HCT116 (cell line): ENCODE measurements around the gene NEO1. TPM values are rescaled to one million over a fixed set of nuclear protein-coding genes. Genes with fewer than 3 reads are reported as not detected.

ENCODE experiments used
- ATAC-seq: fragments of 200-7000 bp; cut with Tn5 transposase; 2 replicates; pipeline ENCODE4 v1.9.1; 2020; ENCODE audit warnings: mild to moderate bottlenecking, moderate library complexity
- BruUV-seq: library from RNA; stranded (reverse); fragments of 400-500 nt; replicated peaks from 2 replicates; lab custom pipeline; 2021; lab: Mats Ljungman, UMichigan
- CTCF ChIA-PET: fragments of 300-600 bp; sonication (Branson Sonifier 250); formaldehyde crosslinking; loops from one replicate; lab custom pipeline; 2021; ENCODE audit warnings: antibody characterized with exemption; lab: Charles Lee
- POLR2A ChIA-PET: fragments of 300-600, 350-600 bp; sonication (Branson Sonifier 250); formaldehyde crosslinking; loops from one replicate; lab custom pipeline; 2021; ENCODE audit warnings: antibody characterized with exemption; lab: Charles Lee
- RAD21 ChIA-PET, 2 experiments: fragments of 300-600 bp; sonication (Branson Sonifier 250); formaldehyde crosslinking; loops; one replicate each; lab custom pipeline; 2023; ENCODE audit warnings: low total read pairs in 2 of 2; ENCODE audit not compliant: uncharacterized antibody in 2 of 2, unreplicated experiment in 2 of 2, low non-redundant PET in 1 of 2; lab: Charles Lee
- DNase-seq: peaks from one replicate; pipeline ENCODE4 v3.0.0-alpha.2; 2010; ENCODE audit warnings: low read depth, low spot score
- H2AFZ ChIP-seq: fragments of 200-600 bp; shearing (Covaris generic), sonication (generic); 2 replicates; pipeline ENCODE4 v1.6.1; 2017; ENCODE audit warnings: low read depth, mixed run types, mixed read lengths, antibody characterized with exemption, low read length; ENCODE audit not compliant: poor library complexity, severe bottlenecking
- H3K27ac ChIP-seq: 2 replicates; pipeline ENCODE4 v1.5.1; 2012; ENCODE audit warnings: low read depth, low read length
- H3K27me3 ChIP-seq: fragments of 200-600 bp; sonication (generic); 2 replicates; pipeline ENCODE4 v1.6.1; 2016; ENCODE audit warnings: mixed run types, low read length, mixed read lengths; ENCODE audit not compliant: insufficient read depth
- H3K36me3 ChIP-seq, 2 experiments: fragments of 200-500 bp in 1 of 2; fragments of 200-600 bp in 1 of 2; sonication (Bioruptor generic) in 1 of 2; sonication (generic) in 1 of 2; 2 replicates each; pipeline versions ENCODE4 v1.5.1 to v1.6.1; 2014 to 2016; ENCODE audit warnings: low read length in 2 of 2, inconsistent platforms in 1 of 2, mixed read lengths in 1 of 2, mixed run types in 1 of 2; ENCODE audit not compliant: insufficient read depth in 2 of 2, control insufficient read depth in 1 of 2
- H3K4me1 ChIP-seq, 2 experiments: fragments of 200-600 bp in 1 of 2; sonication (generic) in 1 of 2; 2 replicates each; pipeline versions ENCODE4 v1.5.1 to v1.6.1; 2012 to 2017; ENCODE audit warnings: low read length in 2 of 2, inconsistent platforms in 1 of 2, mild to moderate bottlenecking in 1 of 2, mixed read lengths in 1 of 2, mixed run types in 1 of 2, moderate library complexity in 1 of 2; ENCODE audit not compliant: insufficient read depth in 2 of 2, control insufficient read depth in 1 of 2
- H3K4me2 ChIP-seq: fragments of 200-600 bp; sonication (generic); 2 replicates; pipeline ENCODE4 v1.6.1; 2017; ENCODE audit warnings: mixed run types, low read length, mixed read lengths
- H3K4me3 ChIP-seq, 2 experiments: fragments of 200-600 bp in 1 of 2; sonication (generic) in 1 of 2; replicated peaks in 1 of 2; 2 replicates each; pipeline ENCODE4 v1.5.1; 2011 to 2016; ENCODE audit warnings: low read length in 2 of 2, control low read depth in 1 of 2, low read depth in 1 of 2, mild to moderate bottlenecking in 1 of 2, mixed read lengths in 1 of 2, mixed run types in 1 of 2
- H3K79me2 ChIP-seq: fragments of 200-600 bp; sonication (generic); 2 replicates; pipeline ENCODE4 v1.6.1; 2017; ENCODE audit warnings: mild to moderate bottlenecking, mixed run types, low read length, moderate library complexity, mixed read lengths; ENCODE audit not compliant: insufficient read depth
- H3K9ac ChIP-seq: fragments of 200-600 bp; sonication (generic); 2 replicates; pipeline ENCODE4 v1.6.1; 2016; ENCODE audit warnings: low read length, mixed read lengths
- H3K9me2 ChIP-seq: fragments of 200-600 bp; sonication (generic), shearing (Covaris generic); 2 replicates; pipeline ENCODE4 v1.6.1; 2017; ENCODE audit warnings: mixed run types, mild to moderate bottlenecking, moderate library complexity; ENCODE audit not compliant: insufficient read depth
- H3K9me3 ChIP-seq, 2 experiments: fragments of 200-500 bp in 1 of 2; fragments of 200-600 bp in 1 of 2; sonication (Bioruptor generic) in 1 of 2; sonication (generic) in 1 of 2; 2 replicates each; pipeline ENCODE4 v1.6.1; 2014 to 2017; ENCODE audit warnings: low read length in 2 of 2, mixed read lengths in 2 of 2, inconsistent platforms in 1 of 2, low read depth in 1 of 2, mild to moderate bottlenecking in 1 of 2, mixed run types in 1 of 2, moderate library complexity in 1 of 2; ENCODE audit not compliant: control insufficient read depth in 1 of 2, insufficient read depth in 1 of 2
- H4K20me1 ChIP-seq: fragments of 200-600 bp; sonication (generic), shearing (Covaris generic); 2 replicates; pipeline ENCODE4 v1.6.1; 2017; ENCODE audit warnings: mixed run types, mild to moderate bottlenecking, moderate library complexity; ENCODE audit not compliant: insufficient read depth
- ATF3 ChIP-seq: IDR thresholded peaks from 2 replicates; pipeline ENCODE4 v1.6.1; 2012
- CTCF ChIP-seq, 3 experiments: fragments of 200-600 bp in 1 of 3; sonication (generic) in 1 of 3; IDR thresholded peaks in 2 of 3; conservative IDR thresholded peaks in 1 of 3; 2 replicates each; pipeline ENCODE4 v1.5.1; 2012 to 2017; ENCODE audit warnings: low read depth in 2 of 3, low read length in 2 of 3, antibody characterized with exemption in 1 of 3, borderline replicate concordance in 1 of 3, control low read depth in 1 of 3, mild to moderate bottlenecking in 1 of 3, mixed read lengths in 1 of 3, mixed run types in 1 of 3, moderate library complexity in 1 of 3; ENCODE audit not compliant: insufficient read depth in 1 of 3
- EGR1 ChIP-seq: IDR thresholded peaks from 2 replicates; pipeline ENCODE4 v1.6.1; 2012; ENCODE audit warnings: low read depth
- EZH2 ChIP-seq: fragments of 200-600 bp; sonication (generic); IDR thresholded peaks from 2 replicates; pipeline ENCODE4 v1.6.1; 2017; ENCODE audit warnings: antibody characterized with exemption, mixed run types
- FOSL1 ChIP-seq: IDR thresholded peaks from 2 replicates; pipeline ENCODE4 v1.6.1; 2012; ENCODE audit warnings: low read depth
- JUND ChIP-seq: IDR thresholded peaks from 2 replicates; pipeline ENCODE4 v1.6.1; 2012
- POLR2A ChIP-seq: IDR thresholded peaks from 2 replicates; pipeline ENCODE4 v1.7.0; 2011; ENCODE audit warnings: borderline replicate concordance; ENCODE audit not compliant: insufficient read depth, insufficient read length; ENCODE audit errors: extremely low read depth
- POLR2AphosphoS5 ChIP-seq: IDR thresholded peaks from 2 replicates; pipeline ENCODE4 v1.6.1; 2011; ENCODE audit warnings: mild to moderate bottlenecking, low read depth, low read length, moderate library complexity
- RAD21 ChIP-seq: IDR thresholded peaks from 2 replicates; pipeline ENCODE4 v1.6.1; 2012; ENCODE audit warnings: low read depth, mild to moderate bottlenecking
- SIN3A ChIP-seq: IDR thresholded peaks from 2 replicates; pipeline ENCODE4 v1.6.1; 2012; ENCODE audit warnings: low read depth
- SP1 ChIP-seq: IDR thresholded peaks from 2 replicates; pipeline ENCODE4 v1.6.1; 2012; ENCODE audit warnings: low read depth
- SRF ChIP-seq: IDR thresholded peaks from 2 replicates; pipeline ENCODE4 v1.6.1; 2012; ENCODE audit warnings: low read depth
- TCF7L2 ChIP-seq: IDR thresholded peaks from 2 replicates; pipeline ENCODE4 v1.7.0; 2011; ENCODE audit warnings: borderline replicate concordance, inconsistent platforms; ENCODE audit not compliant: insufficient read depth, insufficient read length; ENCODE audit errors: extremely low read depth
- YY1 ChIP-seq: IDR thresholded peaks from 2 replicates; pipeline ENCODE4 v1.6.1; 2011; ENCODE audit warnings: low read length, low read depth, moderate library complexity, mild to moderate bottlenecking; ENCODE audit not compliant: insufficient replicate concordance; ENCODE audit errors: extremely low read depth
- ZBTB33 ChIP-seq: IDR thresholded peaks from 2 replicates; pipeline ENCODE4 v1.6.1; 2011; ENCODE audit warnings: mild to moderate bottlenecking, low read length, moderate library complexity; ENCODE audit not compliant: insufficient replicate concordance; ENCODE audit errors: extremely low read depth
- ZFX ChIP-seq: fragments of 450-650 bp; IDR thresholded peaks from 2 replicates; pipeline ENCODE4 v1.6.1; 2017
- ZNF274 ChIP-seq: fragments of 200-500 bp; sonication (Bioruptor generic); IDR thresholded peaks from 2 replicates; pipeline ENCODE4 v1.6.1; 2014; ENCODE audit warnings: mild to moderate bottlenecking, low read depth, low read length, inconsistent platforms
- intact Hi-C: fragments of 100-400 bp; cut with micrococcal nuclease; formaldehyde crosslinking; loops from 2 replicates; pipeline ENCODE4 v1.10.0; 2022
- total RNA-seq: library from RNA; stranded (reverse); gene quantifications from one replicate; pipeline ENCODE4 v1.2.1, GENCODE V29; 2021; ENCODE audit not compliant: unreplicated experiment

Gene NEO1
- total RNA-seq, 1 experiment from 2014 or later, result 30.0 TPM

- TF ChIP-seq POLR2AphosphoS5, result no peak
- TF ChIP-seq CTCF (IDR thresholded peaks at IDR 0.05 in 2 of 3, conservative IDR thresholded peaks at IDR 0.05 in 1 of 3; ENCODE audit: borderline replicate concordance in 1 of 3, insufficient read depth in 1 of 3, low read depth in 2 of 3, low read length in 2 of 3), result no peak
- TF ChIP-seq YY1, result no peak
Observed at GRCh38 chr15:73254598-73254997, 202.3 kb downstream of the NEO1 start (continued).

GRCh38 chr15:73258271-73259108 is 206.2 kb downstream of the NEO1 start:
- ATAC-seq, result no peak
- no peaks in the 10 kb centered on the region for H3K9me2 ChIP-seq
- ChIA-PET CTCF (interaction anchor here (1.5 kb wide), 1 partner anchor 15 kb away, joined by 5 read pairs; no protein-coding TSS in a partner anchor), POLR2A (interaction anchor here (0.6 kb wide), 1 partner anchor 1174 kb away, joined by 3 read pairs; no protein-coding TSS in a partner anchor), RAD21 (no interaction called here)
- H3K4me1 ChIP-seq, result no peaks in the 10 kb centered on the region
- H3K27ac ChIP-seq, result no peak overlapping the region
- H3K4me3 ChIP-seq, result no peak overlapping the region
- no peaks in the 10 kb centered on the region for H3K9me3 ChIP-seq
- H2AFZ ChIP-seq, result no peak overlapping the region
- H4K20me1 ChIP-seq, result no peaks in the 10 kb centered on the region
- BruUV-seq, result no TSS peak
- intact Hi-C loops, result no loop called here
- H3K9ac ChIP-seq, result no peak overlapping the region
- H3K79me2 ChIP-seq, result no peaks in the 10 kb centered on the region
- DNase-seq, result no peak
- no peaks in the 10 kb centered on the region for H3K27me3 ChIP-seq
- H3K36me3 ChIP-seq, result no peaks in the 10 kb centered on the region
- no peak overlapping the region for H3K4me2 ChIP-seq
- TF ChIP-seq YY1 (no peak), SIN3A (no peak), EGR1 (no peak), RAD21 (no peak), EZH2 (no peak), TCF7L2 (no peak), SP1 (no peak), JUND (no peak), FOSL1 (no peak), ZNF274 (no peak), POLR2A (no peak), ATF3 (no peak), CTCF (IDR thresholded peaks at IDR 0.05 in 2 of 3, conservative IDR thresholded peaks at IDR 0.05 in 1 of 3; ENCODE audit: borderline replicate concordance in 1 of 3, insufficient read depth in 1 of 3, low read depth in 2 of 3, low read length in 2 of 3) (no peak), ZFX (no peak), SRF (no peak), ZBTB33 (no peak)
